ENCODE results near the gene HELQ. TPM values are rescaled to one million over a fixed set of nuclear protein-coding genes. Genes with fewer than 3 reads are reported as not detected.
"Not testable (repeated sequence)": the region's sequence is repeated elsewhere in the genome, so short reads cannot be mapped to it uniquely, and the experiment has no call there.

Gene HELQ
- total RNA-seq, 1 donor from 2014 or later = 18.7 TPM

DNA sequence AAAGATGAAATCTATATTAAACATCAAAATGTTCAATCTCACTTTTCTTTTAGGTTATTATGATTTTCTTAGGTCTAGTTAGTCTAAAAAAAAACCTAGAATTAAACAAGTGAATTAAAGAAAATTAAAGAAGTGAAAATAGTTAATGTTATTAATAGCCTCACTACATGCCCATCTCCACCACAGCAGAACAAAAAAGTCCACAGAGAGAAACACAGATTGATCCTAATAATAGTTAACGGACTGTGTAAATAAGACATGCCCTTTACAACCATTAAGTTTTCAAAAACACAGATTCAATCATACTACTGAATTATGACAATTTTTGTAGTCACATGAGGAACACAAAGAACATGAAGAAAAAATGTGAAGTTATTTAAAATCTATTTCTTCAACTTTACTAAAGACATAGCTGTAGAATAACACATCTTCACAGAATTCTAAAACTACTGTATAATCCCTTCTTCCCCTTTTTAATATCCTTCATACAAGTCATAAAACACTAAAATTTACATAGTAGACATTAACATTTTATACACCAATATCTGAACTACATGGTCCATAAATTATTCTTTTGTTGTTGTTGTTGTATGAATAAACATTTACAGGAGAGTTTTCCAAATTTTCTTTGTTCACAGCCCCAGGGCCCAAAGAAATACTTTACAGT, 15.3 kb downstream of the HELQ start:
- ATAC-seq = no peak
- intact Hi-C loops (cut with DNase I) = no loop called here

DNA sequence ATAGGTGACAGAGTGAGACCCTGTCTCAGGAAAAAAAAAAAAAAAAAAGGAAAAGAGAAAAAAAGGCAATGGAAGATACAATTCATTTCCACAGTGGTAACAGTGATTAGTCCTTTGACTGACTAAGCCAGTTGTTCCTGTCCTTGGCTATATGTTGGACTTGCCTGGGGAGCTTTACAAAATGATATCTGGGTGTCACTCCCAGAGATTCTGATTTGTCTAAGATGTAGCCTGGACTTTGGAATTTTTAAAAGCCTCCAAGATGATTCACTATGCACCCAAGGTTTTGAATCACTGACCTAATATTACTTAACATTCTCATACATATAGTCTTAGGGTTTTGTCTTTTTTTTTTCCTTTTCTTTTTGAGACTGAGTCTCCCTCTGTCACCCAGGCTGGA, 16.9 kb downstream of the HELQ start:
- intact Hi-C loops (cut with DNase I) = no loop called here
- ATAC-seq (no peak), DNase-seq (ENCODE audit: low spot score) (no peak)

More for the DNA sequence above, 15.3 kb downstream of the HELQ start:
- DNase-seq (ENCODE audit: low spot score) = no peak

DNA sequence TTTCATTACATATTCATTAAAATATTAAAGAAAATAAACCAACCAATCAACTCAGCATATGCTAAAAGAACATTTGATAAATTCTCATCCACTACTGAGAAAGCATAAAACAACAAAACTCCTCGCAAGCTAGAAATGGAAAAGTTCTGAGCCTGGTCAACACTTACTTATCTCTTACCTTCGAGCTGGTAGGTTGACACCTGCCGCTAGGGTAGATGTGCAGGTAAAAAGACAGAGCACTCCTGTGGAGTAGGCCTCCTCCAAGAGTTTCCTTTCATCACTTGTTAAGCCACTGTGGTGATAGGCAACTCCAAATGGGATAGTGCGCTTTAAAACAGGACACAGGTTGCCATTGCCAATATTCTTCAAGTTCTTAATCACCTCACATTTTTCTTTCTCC, 18.9 kb downstream of the HELQ start:
- no peak for ATAC-seq
- DNase-seq (ENCODE audit: low spot score) = no peak
- intact Hi-C loops (cut with DNase I) = no loop called here

DNA sequence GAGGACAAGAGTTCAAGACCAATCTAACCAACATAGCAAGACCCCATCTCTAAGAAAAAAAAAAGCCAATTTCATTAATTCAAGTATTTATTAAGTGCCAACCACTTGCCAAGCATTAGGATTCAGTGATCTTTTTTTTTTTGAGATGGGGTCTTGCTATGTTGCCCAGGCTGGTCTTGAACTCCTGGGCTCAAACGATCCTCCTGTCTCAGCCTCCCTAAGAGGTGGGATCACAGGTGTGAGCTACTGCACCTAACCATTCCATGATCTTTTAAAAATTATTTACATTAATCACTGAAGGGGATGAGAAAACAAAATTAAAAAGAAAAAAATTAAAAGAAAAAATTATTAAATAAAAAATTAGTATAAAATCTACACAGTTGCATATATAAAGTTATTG, 24.4 kb downstream of the HELQ start:
- no peak for ATAC-seq
- intact Hi-C loops (cut with DNase I) = no loop called here
- no peak for DNase-seq (ENCODE audit: low spot score)

DNA sequence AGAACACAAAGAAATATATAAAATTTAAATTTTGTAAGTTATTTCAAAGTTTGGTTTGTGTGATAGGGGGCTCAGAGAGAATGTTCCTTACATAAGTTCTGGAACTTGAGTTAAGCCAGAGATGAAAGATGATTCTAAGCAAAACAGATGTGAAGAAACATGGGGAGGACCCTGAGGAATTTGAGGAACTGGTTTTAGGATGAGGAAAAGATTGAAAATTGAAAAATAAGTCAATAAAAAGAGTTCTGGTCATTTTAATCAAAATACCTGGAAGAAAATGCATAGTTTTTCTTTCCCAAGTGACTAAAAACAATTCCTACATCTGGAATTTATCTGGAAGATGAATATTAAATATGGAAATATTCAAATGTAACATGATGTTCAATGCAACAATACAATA, 37.4 kb downstream of the HELQ start:
- no peak for ATAC-seq
- intact Hi-C loops (cut with DNase I) = no loop called here
- DNase-seq (ENCODE audit: low spot score) = no peak

DNA sequence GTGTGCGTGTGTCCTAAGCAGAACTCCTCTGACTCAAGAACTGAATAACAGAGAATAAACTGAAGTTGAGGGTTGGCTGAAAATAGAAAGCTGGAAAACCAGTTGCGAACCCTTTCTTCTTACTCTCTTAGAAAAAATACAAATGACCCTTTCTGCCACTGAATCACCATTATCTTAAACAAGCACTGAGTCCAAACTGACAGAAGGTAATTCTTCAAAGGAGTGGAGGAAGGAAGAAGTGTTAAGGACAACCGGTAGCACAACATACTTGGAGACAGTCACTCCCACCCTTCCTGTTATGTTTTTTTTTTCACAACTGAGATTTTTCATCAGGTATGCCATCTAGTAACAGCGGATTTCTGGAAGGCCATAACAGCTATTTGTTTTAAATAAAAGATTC, 38.1 kb downstream of the HELQ start:
- intact Hi-C loops (cut with DNase I) = no loop called here
- ATAC-seq = no peak
- no peak for DNase-seq (ENCODE audit: low spot score)

DNA sequence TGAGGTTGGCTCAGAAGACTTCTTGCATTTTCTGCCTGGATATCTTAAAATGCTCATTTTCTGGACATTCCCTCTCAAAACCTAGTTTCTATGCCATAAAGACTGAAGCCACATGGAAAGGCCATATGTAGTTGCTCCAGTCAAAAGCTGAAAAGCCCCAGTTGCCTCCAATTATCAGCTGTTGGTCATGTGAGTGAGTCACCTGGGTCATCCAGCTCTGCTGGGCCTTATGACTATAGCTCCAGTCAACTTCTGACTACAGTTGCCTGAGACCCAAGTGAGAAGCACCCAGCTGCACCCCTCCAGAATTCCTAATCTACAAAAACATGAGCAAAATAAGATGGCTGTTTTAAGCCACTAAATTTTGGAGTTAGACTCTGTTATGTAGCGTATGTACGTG, 41.9 kb downstream of the HELQ start:
- ATAC-seq = no peak

DNA sequence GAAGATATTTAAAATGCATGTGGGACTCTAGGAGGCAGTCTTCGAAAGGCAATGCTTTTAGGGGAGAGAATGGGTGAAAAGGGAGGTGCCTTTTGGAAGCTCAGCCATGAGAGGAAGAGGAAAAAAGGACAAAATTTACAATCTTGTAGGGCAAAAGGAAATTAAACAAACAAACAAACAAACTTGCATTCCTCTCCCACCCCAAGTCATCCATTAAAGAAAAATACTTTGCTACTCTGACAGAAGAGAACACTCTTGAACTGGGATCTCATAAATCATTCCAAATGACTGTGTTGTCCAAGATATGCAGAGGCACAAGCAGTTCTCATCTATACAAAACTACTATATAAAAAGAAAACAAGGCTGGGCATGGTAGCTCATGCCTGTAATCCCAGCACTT, 46.7 kb downstream of the HELQ start:
- ATAC-seq = no peak
- DNase-seq (ENCODE audit: low spot score) = no peak
- intact Hi-C loops (cut with DNase I) = no loop called here

More for the DNA sequence above, 41.9 kb downstream of the HELQ start:
- DNase-seq (ENCODE audit: low spot score) = no peak
- intact Hi-C loops (cut with DNase I) = no loop called here

DNA sequence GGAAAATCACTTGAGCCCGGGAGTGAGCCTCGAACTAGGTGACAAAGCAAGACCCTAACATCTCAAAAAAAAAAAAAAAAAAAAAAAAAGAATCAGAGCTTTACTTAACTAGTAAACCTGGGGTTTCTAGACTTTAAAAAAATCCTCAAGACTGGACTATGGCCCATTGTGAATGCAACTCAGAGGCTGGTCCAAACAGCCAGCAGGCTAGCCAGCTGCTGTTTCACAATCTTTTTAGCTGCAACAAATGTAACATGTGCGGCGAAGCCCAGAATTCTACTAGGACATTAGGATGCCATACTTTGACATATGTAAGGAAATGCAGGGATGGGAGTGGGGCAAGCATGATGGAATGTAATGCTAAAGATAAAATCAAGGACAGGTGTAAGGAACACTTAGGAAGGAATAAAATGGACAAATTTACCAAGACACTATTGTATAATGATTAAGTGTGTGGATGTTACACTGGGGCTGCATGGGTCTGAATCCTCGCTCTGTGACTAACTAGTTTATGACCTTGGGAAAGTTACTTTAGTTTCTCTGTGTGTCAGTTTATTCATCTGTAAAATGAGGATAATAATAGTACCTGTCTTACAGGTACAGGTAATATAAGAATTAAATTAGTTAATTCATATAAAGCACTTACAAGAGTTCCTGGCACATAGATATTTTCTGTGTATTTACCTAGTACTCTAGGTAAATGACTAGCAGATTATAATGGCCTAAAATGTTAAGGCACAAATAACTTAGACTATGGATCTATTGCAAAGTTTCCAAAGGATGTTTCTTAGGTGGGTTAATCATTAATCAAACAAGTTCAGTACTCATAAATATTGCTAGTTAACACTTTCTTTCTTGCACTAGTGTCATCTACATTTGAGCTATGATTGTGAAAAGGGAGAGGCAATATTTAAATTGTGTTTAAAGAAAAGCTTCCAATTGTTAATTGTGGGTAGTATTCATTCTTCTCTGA, 49.5 kb downstream of the HELQ start:
- intact Hi-C loops (cut with DNase I) = no loop called here
- DNase-seq (ENCODE audit: low spot score) (no peak), ATAC-seq (no peak)

DNA sequence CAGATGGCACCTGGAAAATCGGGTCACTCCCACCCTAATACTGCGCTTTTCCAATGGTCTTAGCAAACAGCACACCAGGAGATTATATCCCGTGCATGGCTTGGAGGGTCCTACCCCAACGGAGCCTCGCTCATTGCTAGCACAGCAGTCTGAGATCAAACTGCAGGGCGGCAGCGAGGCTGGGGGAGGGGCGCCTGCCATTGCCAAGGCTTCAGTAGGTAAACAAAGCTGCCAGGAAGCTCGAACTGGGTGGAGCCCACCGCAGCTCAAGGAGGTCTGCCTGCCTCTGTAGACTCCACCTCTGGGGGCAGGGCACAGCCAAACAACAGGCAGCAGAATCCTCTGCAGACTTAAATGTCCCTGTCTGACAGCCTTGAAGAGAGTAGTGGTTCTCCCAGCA, 57.5 kb downstream of the HELQ start:
- intact Hi-C loops (cut with DNase I); ATAC-seq; DNase-seq (ENCODE audit: low spot score): not testable (repeated sequence)

DNA sequence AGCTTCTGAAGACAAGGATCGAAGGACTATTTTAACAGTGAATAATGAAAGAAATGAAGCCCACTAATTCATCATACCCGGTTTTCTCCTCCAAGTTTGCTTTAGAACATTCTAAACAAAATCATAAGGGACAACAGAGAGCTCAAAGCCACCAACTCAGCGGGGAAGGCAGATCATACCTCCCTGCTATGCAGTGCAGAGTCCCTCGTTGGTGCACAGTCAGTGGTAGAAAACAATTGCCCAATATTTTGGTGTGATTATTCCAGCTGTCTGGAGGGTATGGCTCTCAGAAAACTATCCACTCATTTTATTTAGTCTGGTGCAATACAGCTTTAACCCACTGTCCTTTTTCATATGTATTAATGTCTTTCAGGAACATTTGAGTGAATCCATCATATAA, 61.7 kb downstream of the HELQ start:
- intact Hi-C loops (cut with DNase I) = no loop called here
- ATAC-seq (no peak), DNase-seq (ENCODE audit: low spot score) (no peak)

DNA sequence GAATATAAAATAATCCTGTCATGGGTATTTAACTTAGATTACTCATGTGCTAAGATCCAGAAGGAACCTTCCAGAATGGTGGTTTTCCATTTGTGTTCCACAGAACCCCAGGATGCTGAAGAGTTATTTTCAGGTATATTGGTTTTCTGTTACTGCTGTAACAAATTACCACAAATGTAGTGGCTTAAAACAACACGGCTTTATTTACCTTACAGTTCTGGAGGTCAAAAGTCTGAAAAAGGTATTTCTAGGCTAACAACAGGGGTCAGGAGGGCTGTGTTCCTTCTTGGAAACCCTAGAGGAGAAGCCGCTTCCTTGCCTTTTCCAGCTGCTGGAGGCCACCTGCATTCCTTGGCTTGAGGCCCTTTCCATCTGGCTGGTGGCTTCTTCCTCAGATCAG, 63.1 kb downstream of the HELQ start:
- no peak for DNase-seq (ENCODE audit: low spot score)
- intact Hi-C loops (cut with DNase I) = no loop called here
- ATAC-seq = no peak

DNA sequence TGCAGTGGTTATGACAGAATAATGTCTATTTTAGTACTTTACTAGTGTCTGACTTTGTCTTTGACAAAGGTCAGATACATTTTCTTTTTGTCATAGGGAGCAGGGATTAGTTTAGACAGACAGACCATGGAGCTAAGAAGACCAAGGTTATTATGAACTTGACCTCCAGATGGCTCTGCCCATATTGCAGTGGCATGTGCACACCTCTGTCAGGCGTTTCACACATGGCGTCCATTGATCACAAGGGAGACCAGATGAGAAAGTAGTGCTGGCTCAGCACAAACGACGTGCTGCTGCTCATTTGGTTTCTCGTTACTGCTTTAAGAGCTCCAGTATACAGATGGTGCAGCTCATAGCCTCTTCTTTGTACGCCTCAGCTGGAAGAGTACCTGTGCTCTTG, 64.7 kb downstream of the HELQ start:
- DNase-seq (ENCODE audit: low spot score) (no peak), ATAC-seq (no peak)
- intact Hi-C loops (cut with DNase I) = no loop called here

DNA sequence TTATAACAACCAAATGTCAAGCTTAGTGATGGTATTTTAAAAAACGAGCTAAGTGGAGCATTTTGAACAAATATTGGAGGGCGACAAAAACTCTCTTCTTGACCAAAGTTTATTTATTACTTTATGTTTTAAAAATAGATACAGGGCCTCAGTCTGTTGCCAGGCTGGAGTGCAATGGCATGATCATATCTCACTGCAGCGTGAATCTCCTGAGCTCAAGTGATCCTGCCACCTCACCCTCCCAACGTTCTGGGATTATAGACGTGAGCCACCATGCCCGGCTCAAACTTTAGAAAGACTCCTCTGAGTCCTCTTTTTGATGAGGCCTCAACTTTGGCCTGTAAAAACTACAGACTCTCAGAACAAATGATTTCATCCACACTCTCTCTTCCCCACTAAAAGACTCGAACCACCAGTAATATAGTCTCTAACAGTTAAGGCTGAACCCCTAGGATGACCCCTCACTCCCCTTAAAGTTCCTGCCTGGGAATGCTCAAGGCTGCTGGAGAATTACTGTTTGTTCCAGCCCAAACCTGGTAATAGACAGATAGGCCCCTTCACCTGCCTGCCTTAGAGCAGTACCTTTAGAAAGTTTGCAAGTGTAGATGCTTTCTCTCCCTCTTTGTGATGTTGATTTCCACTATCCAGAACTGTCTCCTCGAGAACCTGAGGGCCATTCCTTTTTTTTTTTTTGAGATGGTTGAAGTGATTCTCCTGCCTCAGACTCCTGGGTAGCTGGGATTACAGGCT, 65.7 kb downstream of the HELQ start:
- ATAC-seq (no peak), DNase-seq (ENCODE audit: low spot score) (no peak)
- intact Hi-C loops (cut with DNase I) = no loop called here

DNA sequence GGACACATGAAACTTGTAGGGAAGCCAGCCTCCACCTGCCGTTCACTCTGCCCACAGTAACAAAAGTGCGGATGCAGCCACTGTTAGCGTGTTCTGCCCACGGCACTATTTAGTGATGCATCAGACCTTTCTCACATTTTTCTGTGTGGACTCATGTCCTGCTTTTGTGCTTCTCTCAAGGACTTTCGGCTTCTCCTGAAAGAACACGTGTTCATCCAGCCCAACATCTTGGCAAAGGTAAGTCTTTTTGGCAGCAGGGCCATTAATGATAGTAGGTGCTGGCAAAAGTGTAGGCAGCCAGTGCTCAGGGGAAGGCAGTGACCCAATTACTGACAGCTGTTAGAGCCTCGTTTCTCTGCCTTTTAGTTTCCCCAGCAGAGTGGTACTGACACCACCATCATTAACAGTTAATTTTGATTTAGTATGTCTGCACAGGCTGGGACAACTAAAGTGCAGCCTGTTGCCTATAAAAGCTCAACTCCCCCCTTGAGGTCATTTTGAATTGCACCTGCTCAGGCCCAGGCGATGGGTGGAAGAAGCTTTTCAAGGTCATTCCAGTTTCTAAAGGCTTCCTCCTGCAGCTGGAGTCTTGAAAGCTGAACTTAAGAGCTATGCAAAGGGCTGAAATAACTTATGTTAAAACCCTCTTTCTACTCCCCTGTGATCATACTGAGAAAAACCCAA, 66.4 kb downstream of the HELQ start:
- ATAC-seq (no peak), DNase-seq (ENCODE audit: low spot score) (no peak)
- intact Hi-C loops (cut with DNase I) = no loop called here

DNA sequence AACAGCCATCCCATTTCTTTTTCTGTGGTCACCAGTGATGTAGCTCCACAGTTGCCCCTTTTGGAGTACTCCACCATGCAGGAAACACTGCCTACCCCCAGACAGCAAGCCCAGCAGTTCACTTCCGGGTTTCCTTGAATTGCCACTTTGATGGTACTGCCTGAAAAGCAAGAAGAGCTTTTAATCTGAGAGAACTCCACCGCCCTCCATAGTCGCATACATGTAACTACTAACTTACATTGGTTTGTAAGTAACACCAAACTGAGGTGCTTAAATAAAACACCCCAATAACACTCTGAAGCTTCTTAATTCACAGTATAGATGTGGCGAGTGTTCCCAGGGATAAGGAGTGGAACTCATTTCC, 67.3 kb downstream of the HELQ start:
- intact Hi-C loops (cut with DNase I) = no loop called here
- DNase-seq (ENCODE audit: low spot score) = no peak
- no peak for ATAC-seq

DNA sequence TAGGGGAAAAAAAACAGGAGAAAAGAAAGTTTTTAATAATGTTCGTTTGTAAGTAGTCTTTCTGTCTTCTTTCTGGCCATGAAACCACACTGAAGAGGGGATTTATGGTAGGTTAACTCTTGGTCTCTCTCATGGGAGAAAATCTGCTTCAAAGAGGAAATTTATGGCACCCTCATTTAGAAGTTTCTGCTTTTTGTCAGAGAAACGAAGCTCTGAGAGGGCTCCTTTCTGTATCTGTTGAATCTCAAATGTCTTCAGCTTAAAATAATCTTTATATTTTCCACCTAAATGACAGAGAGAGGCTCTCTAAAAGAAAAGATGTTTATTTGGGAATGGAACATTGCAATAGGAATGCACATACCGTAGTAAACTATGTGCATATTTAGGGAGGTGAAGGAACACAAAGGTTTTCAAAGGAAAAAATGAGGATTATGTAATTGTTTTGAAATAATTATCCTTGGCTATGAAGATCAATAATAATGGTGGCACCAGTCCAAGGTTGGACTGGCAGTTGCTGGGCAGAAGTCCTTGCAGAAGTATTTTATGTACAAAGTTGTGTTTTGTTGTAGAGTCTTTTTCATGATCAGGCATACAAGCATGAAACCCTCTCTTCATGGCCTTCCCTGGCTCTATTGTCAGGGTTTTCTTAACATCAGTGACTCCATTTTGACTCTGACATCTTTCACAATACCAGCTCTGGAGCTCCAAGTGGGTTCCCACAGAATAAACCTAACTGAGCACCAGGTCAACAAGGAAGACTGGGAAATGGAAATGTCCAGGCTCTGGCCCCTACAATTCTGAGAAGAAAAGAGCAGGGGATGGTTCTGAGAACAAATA, 67.9 kb downstream of the HELQ start:
- intact Hi-C loops (cut with DNase I) = no loop called here
- DNase-seq (ENCODE audit: low spot score) (no peak), ATAC-seq (no peak)

DNA sequence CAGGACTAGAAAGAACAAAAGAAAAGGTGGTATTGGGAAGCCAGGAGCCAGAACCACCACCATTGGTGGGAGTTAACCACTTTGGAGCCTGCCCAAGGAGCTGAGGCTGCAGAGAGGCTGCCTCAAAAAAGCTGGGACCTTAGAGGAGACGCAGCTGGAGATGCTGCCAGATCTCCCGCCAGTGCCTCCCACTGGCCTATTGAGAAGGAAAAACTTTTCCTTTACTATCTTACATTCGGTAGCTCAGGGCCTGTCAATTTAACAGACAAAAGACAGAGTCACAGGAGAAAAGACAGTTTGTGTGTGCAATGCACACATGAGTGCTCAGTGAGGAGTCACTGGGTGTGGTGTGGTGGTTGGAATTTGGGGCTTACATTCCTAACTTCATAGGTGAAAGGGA, 68.6 kb downstream of the HELQ start:
- DNase-seq (ENCODE audit: low spot score) = no peak
- intact Hi-C loops (cut with DNase I) = no loop called here
- ATAC-seq = no peak
